ENCODE measurements around the gene ZNF503. TPM values are rescaled to one million over a fixed set of nuclear protein-coding genes. Genes with fewer than 3 reads are reported as not detected.

The ZNF503 gene
- total and polyA plus RNA-seq, 10 of the 15 experiments (the other 5 are each of a cell fraction or from before 2014, with no cell fraction given) = 0.05 to 1.1 (median 0.11) TPM; not detected in 1

DNA sequence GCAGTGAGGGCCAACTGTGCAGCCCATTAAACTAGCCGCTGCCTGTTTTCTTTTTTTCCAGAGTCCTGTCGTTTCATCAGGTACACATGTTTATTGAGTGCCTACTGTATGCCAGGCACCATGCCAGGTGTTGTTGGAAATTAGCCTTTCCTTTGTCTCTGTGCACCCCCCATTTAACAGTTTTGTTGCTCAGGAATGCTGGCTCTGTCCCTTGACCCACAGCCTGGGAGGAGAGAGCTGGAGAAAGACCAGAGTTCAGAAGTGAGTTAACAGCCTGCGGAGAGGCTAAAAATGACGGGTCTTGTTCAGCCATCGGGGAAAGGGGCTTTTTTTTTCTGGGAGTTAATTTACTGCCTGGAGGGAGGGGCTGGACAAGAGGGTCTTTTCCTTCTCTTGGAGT is 31.2 kb upstream of the ZNF503 start:
- Histone ChIP-seq H3K4me2 (ENCODE audit: control insufficient read depth, insufficient read depth) (no peak overlapping the region), H2AFZ (ENCODE audit: control insufficient read depth, low read depth, low read length) (no peak overlapping the region), H3K9ac (ENCODE audit: control insufficient read depth, insufficient read depth, low read length) (no peak overlapping the region), H3K4me1 (ENCODE audit: control insufficient read depth, insufficient read depth, low read length) (no peaks in the 10 kb centered on the region), H4K20me1 (ENCODE audit: control insufficient read depth, insufficient read depth) (no peaks in the 10 kb centered on the region), H3K27ac (ENCODE audit: control insufficient read depth, insufficient read depth) (no peak overlapping the region), H3K4me3 (no peak overlapping the region), H3K36me3 (ENCODE audit: control insufficient read depth in 2 of 2, insufficient read depth in 2 of 2, low read length in 1 of 2) (no peaks in the 10 kb centered on the region), H3K79me2 (ENCODE audit: control insufficient read depth, insufficient read depth, low read length) (no peaks in the 10 kb centered on the region), H3K9me3 (replicated peaks; ENCODE audit: control insufficient read depth, insufficient read depth, low read length) (no peaks in the 10 kb centered on the region), H3K27me3 (replicated peaks in 1 of 2; ENCODE audit: control insufficient read depth in 2 of 2, insufficient read depth in 2 of 2, low read length in 1 of 2) (peaks cover 0 to 12% of the 10 kb centered on the region in 2 experiments; a peak in 2 of 4 replicates)
- no peak for ATAC-seq
- 58% methylated on average over 5 of the region's 5 CpGs for WGBS (ENCODE audit: insufficient coverage, insufficient replicate concordance, low lambda C conversion rate, missing lambda C conversion rate)
- DNase-seq (ENCODE audit: low read depth, low spot score) = no peak
- no peak for FAIRE-seq
- in situ Hi-C loops (cut with MboI) = no loop called here
- BruUV-seq (replicated peaks) = no TSS peak
- ChIA-PET RAD21 (ENCODE audit: unreplicated experiment) (no interaction called here), CTCF (interaction anchor here (0.5 kb wide), 1 partner anchor 64 kb away, joined by 3 read pairs; no protein-coding TSS in a partner anchor), SMC1A (ENCODE audit: uncharacterized antibody, unreplicated experiment) (interaction anchor here (0.7 to 2.0 kb wide), 3 partner anchors 9 to 73 kb away, joined by 3 to 4 read pairs (median 4); no protein-coding TSS in a partner anchor), POLR2A (interaction anchor here (1.2 kb wide), 1 partner anchor 29 kb away, joined by 3 read pairs; no protein-coding TSS in a partner anchor)
- intact Hi-C loops (cut with micrococcal nuclease; ENCODE audit: unreplicated experiment) = no loop called here
- TF ChIP-seq, protein P1, sequence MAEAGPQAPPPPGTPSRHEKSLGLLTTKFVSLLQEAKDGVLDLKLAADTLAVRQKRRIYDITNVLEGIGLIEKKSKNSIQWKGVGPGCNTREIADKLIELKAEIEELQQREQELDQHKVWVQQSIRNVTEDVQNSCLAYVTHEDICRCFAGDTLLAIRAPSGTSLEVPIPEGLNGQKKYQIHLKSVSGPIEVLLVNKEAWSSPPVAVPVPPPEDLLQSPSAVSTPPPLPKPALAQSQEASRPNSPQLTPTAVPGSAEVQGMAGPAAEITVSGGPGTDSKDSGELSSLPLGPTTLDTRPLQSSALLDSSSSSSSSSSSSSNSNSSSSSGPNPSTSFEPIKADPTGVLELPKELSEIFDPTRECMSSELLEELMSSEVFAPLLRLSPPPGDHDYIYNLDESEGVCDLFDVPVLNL (IDR thresholded peaks at IDR 0.05; ENCODE audit: low read depth, low read length) = no peak
- TF ChIP-seq, protein P2, sequence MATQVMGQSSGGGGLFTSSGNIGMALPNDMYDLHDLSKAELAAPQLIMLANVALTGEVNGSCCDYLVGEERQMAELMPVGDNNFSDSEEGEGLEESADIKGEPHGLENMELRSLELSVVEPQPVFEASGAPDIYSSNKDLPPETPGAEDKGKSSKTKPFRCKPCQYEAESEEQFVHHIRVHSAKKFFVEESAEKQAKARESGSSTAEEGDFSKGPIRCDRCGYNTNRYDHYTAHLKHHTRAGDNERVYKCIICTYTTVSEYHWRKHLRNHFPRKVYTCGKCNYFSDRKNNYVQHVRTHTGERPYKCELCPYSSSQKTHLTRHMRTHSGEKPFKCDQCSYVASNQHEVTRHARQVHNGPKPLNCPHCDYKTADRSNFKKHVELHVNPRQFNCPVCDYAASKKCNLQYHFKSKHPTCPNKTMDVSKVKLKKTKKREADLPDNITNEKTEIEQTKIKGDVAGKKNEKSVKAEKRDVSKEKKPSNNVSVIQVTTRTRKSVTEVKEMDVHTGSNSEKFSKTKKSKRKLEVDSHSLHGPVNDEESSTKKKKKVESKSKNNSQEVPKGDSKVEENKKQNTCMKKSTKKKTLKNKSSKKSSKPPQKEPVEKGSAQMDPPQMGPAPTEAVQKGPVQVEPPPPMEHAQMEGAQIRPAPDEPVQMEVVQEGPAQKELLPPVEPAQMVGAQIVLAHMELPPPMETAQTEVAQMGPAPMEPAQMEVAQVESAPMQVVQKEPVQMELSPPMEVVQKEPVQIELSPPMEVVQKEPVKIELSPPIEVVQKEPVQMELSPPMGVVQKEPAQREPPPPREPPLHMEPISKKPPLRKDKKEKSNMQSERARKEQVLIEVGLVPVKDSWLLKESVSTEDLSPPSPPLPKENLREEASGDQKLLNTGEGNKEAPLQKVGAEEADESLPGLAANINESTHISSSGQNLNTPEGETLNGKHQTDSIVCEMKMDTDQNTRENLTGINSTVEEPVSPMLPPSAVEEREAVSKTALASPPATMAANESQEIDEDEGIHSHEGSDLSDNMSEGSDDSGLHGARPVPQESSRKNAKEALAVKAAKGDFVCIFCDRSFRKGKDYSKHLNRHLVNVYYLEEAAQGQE (IDR thresholded peaks at IDR 0.05; ENCODE audit: low read depth, low read length) = no peak
- TF ChIP-seq, protein P3, sequence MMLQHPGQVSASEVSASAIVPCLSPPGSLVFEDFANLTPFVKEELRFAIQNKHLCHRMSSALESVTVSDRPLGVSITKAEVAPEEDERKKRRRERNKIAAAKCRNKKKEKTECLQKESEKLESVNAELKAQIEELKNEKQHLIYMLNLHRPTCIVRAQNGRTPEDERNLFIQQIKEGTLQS (IDR thresholded peaks at IDR 0.05; ENCODE audit: borderline replicate concordance, extremely low read depth, low read depth, low read length) = no peak
- no peak for TF ChIP-seq SUZ12 (IDR thresholded peaks at IDR 0.05; ENCODE audit: unreplicated experiment)
- no peak for TF ChIP-seq SMAD1 (IDR thresholded peaks at IDR 0.05; ENCODE audit: low read depth, partially characterized antibody)
- TF ChIP-seq, protein P4, sequence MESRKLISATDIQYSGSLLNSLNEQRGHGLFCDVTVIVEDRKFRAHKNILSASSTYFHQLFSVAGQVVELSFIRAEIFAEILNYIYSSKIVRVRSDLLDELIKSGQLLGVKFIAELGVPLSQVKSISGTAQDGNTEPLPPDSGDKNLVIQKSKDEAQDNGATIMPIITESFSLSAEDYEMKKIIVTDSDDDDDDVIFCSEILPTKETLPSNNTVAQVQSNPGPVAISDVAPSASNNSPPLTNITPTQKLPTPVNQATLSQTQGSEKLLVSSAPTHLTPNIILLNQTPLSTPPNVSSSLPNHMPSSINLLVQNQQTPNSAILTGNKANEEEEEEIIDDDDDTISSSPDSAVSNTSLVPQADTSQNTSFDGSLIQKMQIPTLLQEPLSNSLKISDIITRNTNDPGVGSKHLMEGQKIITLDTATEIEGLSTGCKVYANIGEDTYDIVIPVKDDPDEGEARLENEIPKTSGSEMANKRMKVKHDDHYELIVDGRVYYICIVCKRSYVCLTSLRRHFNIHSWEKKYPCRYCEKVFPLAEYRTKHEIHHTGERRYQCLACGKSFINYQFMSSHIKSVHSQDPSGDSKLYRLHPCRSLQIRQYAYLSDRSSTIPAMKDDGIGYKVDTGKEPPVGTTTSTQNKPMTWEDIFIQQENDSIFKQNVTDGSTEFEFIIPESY (IDR thresholded peaks at IDR 0.05) = no peak
- TF ChIP-seq BRCA1 (IDR thresholded peaks at IDR 0.05; ENCODE audit: low read depth, low read length) = no peak
- TF ChIP-seq KAT2A (conservative IDR thresholded peaks at IDR 0.05; ENCODE audit: control insufficient read depth, low read depth, low read length) = no peak
- TF ChIP-seq RAD51 (IDR thresholded peaks at IDR 0.05) = no peak
- TF ChIP-seq, protein P5, sequence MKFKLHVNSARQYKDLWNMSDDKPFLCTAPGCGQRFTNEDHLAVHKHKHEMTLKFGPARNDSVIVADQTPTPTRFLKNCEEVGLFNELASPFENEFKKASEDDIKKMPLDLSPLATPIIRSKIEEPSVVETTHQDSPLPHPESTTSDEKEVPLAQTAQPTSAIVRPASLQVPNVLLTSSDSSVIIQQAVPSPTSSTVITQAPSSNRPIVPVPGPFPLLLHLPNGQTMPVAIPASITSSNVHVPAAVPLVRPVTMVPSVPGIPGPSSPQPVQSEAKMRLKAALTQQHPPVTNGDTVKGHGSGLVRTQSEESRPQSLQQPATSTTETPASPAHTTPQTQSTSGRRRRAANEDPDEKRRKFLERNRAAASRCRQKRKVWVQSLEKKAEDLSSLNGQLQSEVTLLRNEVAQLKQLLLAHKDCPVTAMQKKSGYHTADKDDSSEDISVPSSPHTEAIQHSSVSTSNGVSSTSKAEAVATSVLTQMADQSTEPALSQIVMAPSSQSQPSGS (IDR thresholded peaks at IDR 0.05; ENCODE audit: low read length) = no peak
- TF ChIP-seq CBX3 (IDR thresholded peaks at IDR 0.05; ENCODE audit: borderline replicate concordance, low read depth) = no peak
- TF ChIP-seq HCFC1 (IDR thresholded peaks at IDR 0.05; ENCODE audit: low read length) = no peak
- no peak for TF ChIP-seq BHLHE40 (IDR thresholded peaks at IDR 0.05; ENCODE audit: borderline replicate concordance in 1 of 2, low read depth in 2 of 2, low read length in 1 of 2)
- no peak for TF ChIP-seq STAT1 (conservative IDR thresholded peaks at IDR 0.05)

Measured in GM12878 (cell line).